ENCODE measurements around the gene ZBTB20. TPM values are rescaled to one million over a fixed set of nuclear protein-coding genes. Genes with fewer than 3 reads are reported as not detected.

Gene ZBTB20
- total RNA-seq, 1 experiment from 2014 or later: 26.5 TPM

- Histone ChIP-seq H2AFZ (no peak overlapping the region), H3K79me2 (ENCODE audit: low read depth) (no peaks in the 10 kb centered on the region), H3K9me2 (ENCODE audit: insufficient read depth) (0 out of 2 replicates have a peak, but pooled peaks cover 4% of the 10 kb centered on the region), H4K20me1 (ENCODE audit: insufficient read depth) (no peaks in the 10 kb centered on the region), H3K9me3 (ENCODE audit: insufficient read depth, low read depth) (no peaks in the 10 kb centered on the region), H3F3A (ENCODE audit: insufficient read depth, low read depth) (no peaks in the 10 kb centered on the region; the same call in 1 of the 2 replicates), H3K27me3 (ENCODE audit: insufficient read depth, low read depth) (no peaks in the 10 kb centered on the region), H3K36me3 (ENCODE audit: low read depth) (no peaks in the 10 kb centered on the region), H3K27ac (no peak overlapping the region), H3K4me2 (no peak overlapping the region), H3K4me3 (no peak overlapping the region), H3K4me1 (replicated peaks; ENCODE audit: insufficient read depth) (no peaks in the 10 kb centered on the region)
- no peak for DNase-seq
- ChIA-PET CTCF (interaction anchor here (0.5 kb wide), 1 partner anchor 92 kb away, joined by 3 read pairs; no protein-coding TSS in a partner anchor), POLR2A (ENCODE audit: unreplicated experiment) (no interaction called here)
- intact Hi-C loops (cut with micrococcal nuclease; ENCODE audit: unreplicated experiment): no loop called here
- no peak for TF ChIP-seq CTCF (conservative IDR thresholded peaks at IDR 0.05)
- BruUV-seq (replicated peaks): no TSS peak
Measured at GRCh38 chr3:114671741-114672510, 475.2 kb downstream of the ZBTB20 start.

GRCh38 chr3:114669614-114670013 lies 477.5 kb downstream of the ZBTB20 start:
- Histone ChIP-seq H3K36me3 (ENCODE audit: low read depth) (no peaks in the 10 kb centered on the region), H3K27ac (no peak overlapping the region), H3K9me3 (ENCODE audit: insufficient read depth, low read depth) (no peaks in the 10 kb centered on the region), H3K4me3 (no peak overlapping the region), H3K4me2 (no peak overlapping the region), H3F3A (ENCODE audit: insufficient read depth, low read depth) (no peaks in the 10 kb centered on the region; the same call in 1 of the 2 replicates), H3K27me3 (ENCODE audit: insufficient read depth, low read depth) (no peaks in the 10 kb centered on the region), H3K9me2 (ENCODE audit: insufficient read depth) (0 out of 2 replicates have a peak, but pooled peaks cover 4% of the 10 kb centered on the region), H3K79me2 (ENCODE audit: low read depth) (no peaks in the 10 kb centered on the region), H4K20me1 (ENCODE audit: insufficient read depth) (no peaks in the 10 kb centered on the region), H2AFZ (no peak overlapping the region), H3K4me1 (replicated peaks; ENCODE audit: insufficient read depth) (no peaks in the 10 kb centered on the region)
- intact Hi-C loops (cut with micrococcal nuclease; ENCODE audit: unreplicated experiment): no loop called here
- DNase-seq: no peak
- ChIA-PET CTCF (no interaction called here), POLR2A (ENCODE audit: unreplicated experiment) (no interaction called here)
- no TSS peak for BruUV-seq (replicated peaks)
- TF ChIP-seq CTCF (conservative IDR thresholded peaks at IDR 0.05) (no peak), EZH2 (IDR thresholded peaks at IDR 0.05; ENCODE audit: low read depth) (no peak)

- Histone ChIP-seq H3K36me3 (ENCODE audit: low read depth) (no peaks in the 10 kb centered on the region), H3K9me2 (ENCODE audit: insufficient read depth) (0 out of 2 replicates have a peak, but pooled peaks cover 4% of the 10 kb centered on the region), H3K4me1 (replicated peaks; ENCODE audit: insufficient read depth) (no peaks in the 10 kb centered on the region), H3K4me3 (no peak overlapping the region), H3F3A (ENCODE audit: insufficient read depth, low read depth) (no peaks in the 10 kb centered on the region), H3K27ac (no peak overlapping the region), H3K9me3 (ENCODE audit: insufficient read depth, low read depth) (no peaks in the 10 kb centered on the region), H3K4me2 (no peak overlapping the region), H3K27me3 (ENCODE audit: insufficient read depth, low read depth) (no peaks in the 10 kb centered on the region), H2AFZ (no peak overlapping the region), H4K20me1 (ENCODE audit: insufficient read depth) (no peaks in the 10 kb centered on the region), H3K79me2 (ENCODE audit: low read depth) (no peaks in the 10 kb centered on the region)
- intact Hi-C loops (cut with micrococcal nuclease; ENCODE audit: unreplicated experiment): no loop called here
- ChIA-PET CTCF (no interaction called here), POLR2A (ENCODE audit: unreplicated experiment) (no interaction called here)
- DNase-seq: no peak
- no peak for TF ChIP-seq EZH2 (IDR thresholded peaks at IDR 0.05; ENCODE audit: low read depth)
- TF ChIP-seq CTCF (conservative IDR thresholded peaks at IDR 0.05): no peak
- BruUV-seq (replicated peaks): no TSS peak
Measured at GRCh38 chr3:114668099-114668498, 479.0 kb downstream of the ZBTB20 start.

Measured in PC-9 (cell line).